Measurements from ENCODE around the gene SRPX2.

SRPX2 gene

GRCh38 chrX:100643956-100644860 lies at the start of gene SRPX2:
Gene SRPX2, plus strand, starts transcription at chrX:100644199. Its CDS starts 2,124 bp downstream, at chrX:100646323.
- ChIA-PET POLR2A (interaction anchor here (0.8 kb wide), 1 partner anchor 76 kb away, joined by 3 read pairs; no protein-coding TSS in a partner anchor), CTCF (interaction anchor here (1.2 to 3.4 kb wide), 6 partner anchors 8 to 133 kb away, joined by 3 to 18 read pairs (median 4); partner anchors contain the start of gene TSPAN6)
- TF ChIP-seq, protein P1, sequence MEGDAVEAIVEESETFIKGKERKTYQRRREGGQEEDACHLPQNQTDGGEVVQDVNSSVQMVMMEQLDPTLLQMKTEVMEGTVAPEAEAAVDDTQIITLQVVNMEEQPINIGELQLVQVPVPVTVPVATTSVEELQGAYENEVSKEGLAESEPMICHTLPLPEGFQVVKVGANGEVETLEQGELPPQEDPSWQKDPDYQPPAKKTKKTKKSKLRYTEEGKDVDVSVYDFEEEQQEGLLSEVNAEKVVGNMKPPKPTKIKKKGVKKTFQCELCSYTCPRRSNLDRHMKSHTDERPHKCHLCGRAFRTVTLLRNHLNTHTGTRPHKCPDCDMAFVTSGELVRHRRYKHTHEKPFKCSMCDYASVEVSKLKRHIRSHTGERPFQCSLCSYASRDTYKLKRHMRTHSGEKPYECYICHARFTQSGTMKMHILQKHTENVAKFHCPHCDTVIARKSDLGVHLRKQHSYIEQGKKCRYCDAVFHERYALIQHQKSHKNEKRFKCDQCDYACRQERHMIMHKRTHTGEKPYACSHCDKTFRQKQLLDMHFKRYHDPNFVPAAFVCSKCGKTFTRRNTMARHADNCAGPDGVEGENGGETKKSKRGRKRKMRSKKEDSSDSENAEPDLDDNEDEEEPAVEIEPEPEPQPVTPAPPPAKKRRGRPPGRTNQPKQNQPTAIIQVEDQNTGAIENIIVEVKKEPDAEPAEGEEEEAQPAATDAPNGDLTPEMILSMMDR (IDR thresholded peaks at IDR 0.05; ENCODE audit: insufficient read depth, low read length, missing control alignments), result no peak
- H3K4me3 ChIP-seq (ENCODE audit: low read depth, low read length), result peak within 1 kb of the TSS; percentile 53
- peak; percentile 73 for DNase-seq (ENCODE audit: low read depth, low spot score)

DNA sequence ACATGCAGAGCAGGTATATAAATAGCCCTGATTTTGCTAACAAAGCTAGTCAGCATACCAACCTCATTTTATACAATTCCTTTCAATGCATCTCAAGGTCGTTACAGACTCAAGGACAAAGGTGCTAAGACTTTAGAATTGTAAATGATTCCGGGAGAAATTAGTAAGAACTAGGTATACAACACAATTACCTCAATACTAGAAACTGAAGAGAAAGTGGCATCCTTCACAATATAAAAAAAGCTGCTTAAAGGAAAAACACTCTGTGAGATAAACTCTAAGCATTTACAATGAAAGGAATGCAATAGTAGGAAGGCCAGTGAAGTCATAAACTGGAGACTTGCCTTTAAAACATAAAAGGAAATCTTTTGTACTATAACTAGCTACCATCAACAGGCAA lies 47.4 kb upstream of the SRPX2 start:
- ChIA-PET CTCF (no interaction called here), POLR2A (no interaction called here)
- no peak for DNase-seq (ENCODE audit: low read depth, low spot score)
- TF ChIP-seq, protein P1 (IDR thresholded peaks at IDR 0.05; ENCODE audit: insufficient read depth, low read length, missing control alignments), result no peak
- no peak overlapping the region for H3K4me3 ChIP-seq (ENCODE audit: low read depth, low read length)

GRCh38 chrX:100599456-100599855 lies 44.5 kb upstream of the SRPX2 start:
- TF ChIP-seq, protein P1 (IDR thresholded peaks at IDR 0.05; ENCODE audit: insufficient read depth, low read length, missing control alignments), result no peak
- ChIA-PET POLR2A (no interaction called here), CTCF (interaction anchor here (2.1 kb wide), 1 partner anchor 16 kb away, joined by 5 read pairs; no protein-coding TSS in a partner anchor)
- no peak for DNase-seq (ENCODE audit: low read depth, low spot score)
- H3K4me3 ChIP-seq (ENCODE audit: low read depth, low read length), result no peak overlapping the region

GRCh38 chrX:100600340-100600739 lies 43.7 kb upstream of the SRPX2 start:
- POLR2A ChIA-PET, result no interaction called here
- CTCF ChIA-PET, result interaction anchor here (2.1 kb wide), 1 partner anchor 15 kb away, joined by 5 read pairs; no protein-coding TSS in a partner anchor

DNA sequence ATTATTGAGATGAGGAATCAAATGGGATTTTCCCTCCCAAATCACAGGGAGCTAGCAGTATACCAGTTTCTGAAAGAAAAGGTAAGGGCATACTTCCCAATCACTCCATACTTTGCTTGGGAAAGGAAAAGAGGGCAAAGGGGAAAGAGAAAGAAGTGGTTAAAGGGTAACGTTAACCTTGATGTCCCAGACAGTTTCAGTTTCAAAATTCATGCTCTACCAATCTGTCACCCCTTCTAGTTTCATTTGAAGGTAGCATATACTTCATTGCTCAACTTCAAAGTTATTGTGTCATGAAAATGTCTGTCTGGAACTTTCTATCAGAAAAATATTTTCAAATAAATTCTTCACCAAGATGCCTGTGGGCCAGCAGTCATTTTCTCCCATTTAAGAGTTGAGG lies 43.2 kb upstream of the SRPX2 start:
- DNase-seq (ENCODE audit: low read depth, low spot score), result no peak
- CTCF ChIA-PET, result interaction anchor here (2.1 kb wide), 1 partner anchor 14 kb away, joined by 5 read pairs; no protein-coding TSS in a partner anchor
- TF ChIP-seq, protein P1 (IDR thresholded peaks at IDR 0.05; ENCODE audit: insufficient read depth, low read length, missing control alignments), result no peak
- no peak overlapping the region for H3K4me3 ChIP-seq (ENCODE audit: low read depth, low read length)
- POLR2A ChIA-PET, result no interaction called here

More at GRCh38 chrX:100600340-100600739, 43.7 kb upstream of the SRPX2 start:
- no peak overlapping the region for H3K4me3 ChIP-seq (ENCODE audit: low read depth, low read length)
- DNase-seq (ENCODE audit: low read depth, low spot score), result no peak
- TF ChIP-seq, protein P1 (IDR thresholded peaks at IDR 0.05; ENCODE audit: insufficient read depth, low read length, missing control alignments), result no peak

- ChIA-PET POLR2A (no interaction called here), CTCF (interaction anchor here (0.8 to 1.4 kb wide), 3 partner anchors 8 to 30 kb away, joined by 3 to 4 read pairs (median 3); no protein-coding TSS in a partner anchor)
- TF ChIP-seq, protein P1 (IDR thresholded peaks at IDR 0.05; ENCODE audit: insufficient read depth, low read length, missing control alignments), result no peak
These were observed 37.2 kb upstream of the SRPX2 start for GRCh38 chrX:100606753-100607152.

More at GRCh38 chrX:100606753-100607152, 37.2 kb upstream of the SRPX2 start:
- DNase-seq (ENCODE audit: low read depth, low spot score), result no peak
- no peak overlapping the region for H3K4me3 ChIP-seq (ENCODE audit: low read depth, low read length)
